HepG2 (cell line): ENCODE data around the gene SULT1E1. TPM values are rescaled to one million over a fixed set of nuclear protein-coding genes. Genes with fewer than 3 reads are reported as not detected.

Experiments
- DNMT3B ChIP-seq: conservative IDR thresholded peaks from 2 replicates; pipeline ENCODE4 v1.6.1; 2016; ENCODE audit warnings: missing biosample characterization, control low read depth
- DRAP1 ChIP-seq: IDR thresholded peaks from 2 replicates; pipeline ENCODE4 v1.6.1; 2016; ENCODE audit warnings: missing genetic modification reagents, missing compliant biosample characterization
- FOXA3 ChIP-seq: IDR thresholded peaks from 2 replicates; pipeline ENCODE4 v1.6.1; 2016; ENCODE audit warnings: missing genetic modification reagents, missing compliant biosample characterization
- FOXJ3 ChIP-seq: sonication (generic); formaldehyde crosslinking; IDR thresholded peaks from 2 replicates; pipeline ENCODE4 v1.4.0; 2020; ENCODE audit warnings: missing genetic modification reagents, mild to moderate bottlenecking, borderline replicate concordance
- HMG20A ChIP-seq: IDR thresholded peaks from 2 replicates; pipeline ENCODE4 v1.6.1; 2016; ENCODE audit warnings: borderline replicate concordance
- HMGXB3 ChIP-seq: sonication (generic); formaldehyde crosslinking; IDR thresholded peaks from 2 replicates; pipeline ENCODE4 v1.4.0; 2020; ENCODE audit warnings: missing genetic modification reagents, borderline replicate concordance
- MAX ChIP-seq: IDR thresholded peaks from 2 replicates; pipeline ENCODE4 v1.6.1; 2012; ENCODE audit warnings: inconsistent platforms
- MXD3 ChIP-seq: IDR thresholded peaks from 2 replicates; pipeline ENCODE4 v1.6.1; 2016; ENCODE audit warnings: mild to moderate bottlenecking, missing biosample characterization, missing genetic modification reagents
- NAIF1 ChIP-seq: sonication (generic); formaldehyde crosslinking; IDR thresholded peaks from 2 replicates; pipeline ENCODE4 v1.5.0; 2020; ENCODE audit warnings: mild to moderate bottlenecking, missing genetic modification reagents, borderline replicate concordance
- PAX8 ChIP-seq: sonication (generic); formaldehyde crosslinking; IDR thresholded peaks from 2 replicates; pipeline ENCODE4 v1.8.0; 2022; ENCODE audit warnings: mild to moderate bottlenecking, missing genetic modification reagents, borderline replicate concordance
- PITX1 ChIP-seq: sonication (generic); formaldehyde crosslinking; IDR thresholded peaks from 2 replicates; pipeline ENCODE4 v1.5.1; 2020; ENCODE audit warnings: mild to moderate bottlenecking, missing genetic modification reagents
- POLR2AphosphoS5 ChIP-seq: IDR thresholded peaks from 2 replicates; pipeline ENCODE4 v1.6.1; 2012; ENCODE audit warnings: low read depth, low read length
- SMYD3 ChIP-seq: sonication (generic); formaldehyde crosslinking; IDR thresholded peaks from 2 replicates; pipeline ENCODE4 v1.8.1; 2023; ENCODE audit warnings: mild to moderate bottlenecking, missing genetic modification reagents
- U2AF1 ChIP-seq: fragments of 200-400 bp; formaldehyde crosslinking; optimal IDR thresholded peaks from 2 replicates; pipeline ENCODE3; 2017; ENCODE audit warnings: mild to moderate bottlenecking, low read depth, low read length
- ZBTB21 ChIP-seq: sonication (generic); formaldehyde crosslinking; IDR thresholded peaks from 2 replicates; pipeline ENCODE4 v1.4.0; 2020; ENCODE audit warnings: missing genetic modification reagents
- ZBTB43 ChIP-seq: sonication (generic); formaldehyde crosslinking; conservative IDR thresholded peaks from 2 replicates; pipeline ENCODE4 v1.4.0; 2020; ENCODE audit warnings: missing genetic modification reagents
- ZNF207 ChIP-seq: fragments of 450-650 bp; IDR thresholded peaks from 2 replicates; pipeline ENCODE4 v1.6.1; 2016; ENCODE audit warnings: antibody characterized with exemption, borderline replicate concordance
- ZNF335 ChIP-seq: sonication (generic); formaldehyde crosslinking; IDR thresholded peaks from 2 replicates; pipeline ENCODE4 v1.4.0; 2020; ENCODE audit warnings: missing genetic modification reagents
- ZNF34 ChIP-seq: sonication (generic); formaldehyde crosslinking; IDR thresholded peaks from 2 replicates; pipeline ENCODE4 v1.4.0; 2020; ENCODE audit warnings: mild to moderate bottlenecking, missing genetic modification reagents, borderline replicate concordance
- ZNF597 ChIP-seq: sonication (generic); formaldehyde crosslinking; IDR thresholded peaks from 2 replicates; pipeline ENCODE4 v1.5.0; 2020; ENCODE audit warnings: missing genetic modification reagents
- ZNF766 ChIP-seq: sonication (generic); formaldehyde crosslinking; IDR thresholded peaks from 2 replicates; pipeline ENCODE4 v1.5.0; 2020; ENCODE audit warnings: missing genetic modification reagents, borderline replicate concordance
- ZNF83 ChIP-seq: sonication (generic); formaldehyde crosslinking; IDR thresholded peaks from 2 replicates; pipeline ENCODE4 v1.4.0; 2020; ENCODE audit warnings: missing genetic modification reagents, mild to moderate bottlenecking, borderline replicate concordance
- polyA plus RNA-seq, 8 experiments: library from polyadenylated mRNA; depleted of rRNA in 3 of 8; stranded (reverse) in 7 of 8; unstranded in 1 of 8; fragments of >200 nt; fragmentation: Illumina TruSeq in 4 of 8; extraction: Trizol in 4 of 8; gene quantifications; 2 replicates each; pipeline versions ENCODE4 v1.2.1 to v1.2.3, GENCODE V29; 2011 to 2016; ENCODE audit warnings: low read depth in 4 of 8, missing spikeins in 1 of 8, mixed read lengths in 1 of 8; ENCODE audit not compliant: insufficient read depth in 1 of 8
- total RNA-seq, 5 experiments: library from RNA; depleted of rRNA; stranded (reverse); fragments of >200 nt; fragmentation: Illumina TruSeq; extraction: Trizol; gene quantifications; 2 replicates each; pipeline ENCODE4 v1.2.3, GENCODE V29; 2016; ENCODE audit warnings: low read depth in 1 of 5
- TF ChIP-seq, protein P1 (sequence below): sonication (generic); formaldehyde crosslinking; IDR thresholded peaks from 2 replicates; pipeline ENCODE4 v1.5.0; 2020; ENCODE audit warnings: mild to moderate bottlenecking, low read depth, missing genetic modification reagents, borderline replicate concordance

The SULT1E1 gene
- total and polyA plus RNA-seq, 2 of the 13 experiments (the other 11 are each of a cell fraction or from before 2014, with no cell fraction given), result 1.7 to 3.9 TPM

DNA sequence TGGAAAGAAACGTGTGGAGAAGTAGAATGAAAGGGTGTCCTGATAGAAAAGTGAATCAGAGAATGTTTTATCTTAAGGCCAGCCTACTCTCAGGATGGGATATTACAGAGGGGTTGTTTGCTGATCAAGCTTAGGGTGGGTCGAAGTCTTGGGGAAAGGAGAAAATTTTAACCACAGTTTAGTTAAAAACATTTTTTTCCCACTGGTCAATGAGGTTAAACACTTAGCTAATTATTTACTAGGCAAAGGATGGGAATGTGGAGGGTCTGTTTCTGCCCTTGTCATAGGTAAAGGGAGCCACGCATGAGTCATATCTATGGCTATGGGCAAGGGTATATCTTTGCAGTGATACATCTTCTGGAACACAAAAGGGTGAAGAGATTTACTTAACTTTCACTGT is 16.1 kb upstream of the SULT1E1 start (continued):
- TF ChIP-seq MXD3 (CRISPR knock-in tag) (no peak), ZBTB43 (CRISPR knock-in tag) (no peak), ZNF34 (CRISPR knock-in tag) (no peak), DRAP1 (peak; percentile 40; the same call in 1 of the 2 replicates), PAX8 (CRISPR knock-in tag) (no peak), PITX1 (CRISPR knock-in tag) (no peak), DNMT3B (CRISPR knock-in tag) (no peak), NAIF1 (CRISPR knock-in tag) (no peak), ZNF207 (no peak), ZBTB21 (no peak), ZNF335 (peak; percentile 37; the same call in 1 of the 2 replicates), ZNF597 (CRISPR knock-in tag) (no peak), MAX (0 out of 2 replicates have a peak, but pooled peaks have one; percentile 25), FOXA3 (CRISPR knock-in tag) (0 out of 2 replicates have a peak, but pooled peaks have one; percentile 21), ZNF83 (CRISPR knock-in tag) (no peak), FOXJ3 (CRISPR knock-in tag) (no peak), HMGXB3 (CRISPR knock-in tag) (0 out of 2 replicates have a peak, but pooled peaks have one; percentile 14), HMG20A (CRISPR knock-in tag) (peak; percentile 29; the same call in 1 of the 2 replicates), POLR2AphosphoS5 (no peak), SMYD3 (no peak), ZNF766 (CRISPR knock-in tag) (no peak), U2AF1 (no peak)
- TF ChIP-seq, protein P1, sequence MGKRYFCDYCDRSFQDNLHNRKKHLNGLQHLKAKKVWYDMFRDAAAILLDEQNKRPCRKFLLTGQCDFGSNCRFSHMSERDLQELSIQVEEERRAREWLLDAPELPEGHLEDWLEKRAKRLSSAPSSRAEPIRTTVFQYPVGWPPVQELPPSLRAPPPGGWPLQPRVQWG (CRISPR knock-in tag), result no peak
